Activated naive CD4-positive, alpha-beta T cell treated with anti-CD3 and anti-CD28 coated beads, Interleukin-2, amount 50 U/mL, for 72 hours (primary cell): ENCODE results near the gene N4BP2. TPM values are rescaled to one million over a fixed set of nuclear protein-coding genes. Genes with fewer than 3 reads are reported as not detected.
"Not testable (repeated sequence)": the region's sequence is repeated elsewhere in the genome, so short reads cannot be mapped to it uniquely, and the experiment has no call there.

Source experiments
- ATAC-seq, 2 donors: fragments of 150-1000 bp; cut with Tn5 transposase; 2 replicates each; pipeline ENCODE4 v1.10.0; 2021; ENCODE audit warnings: mild to moderate bottlenecking in 2 of 2, moderate library complexity in 2 of 2
- DNase-seq, 2 donors: peaks; one replicate each; pipeline ENCODE4 v3.0.0; 2021 to 2022; ENCODE audit warnings: low spot score in 2 of 2
- H3K27ac Mint-ChIP-seq, 2 donors: one replicate each; pipeline ENCODE4 v1.8.0; 2022; ENCODE audit warnings: mild to moderate bottlenecking in 2 of 2, mixed read lengths in 2 of 2
- H3K36me3 Mint-ChIP-seq, 2 donors: one replicate each; pipeline ENCODE4 v1.8.0; 2022; ENCODE audit warnings: mixed read lengths in 2 of 2
- H3K9me3 Mint-ChIP-seq, 2 donors: one replicate each; pipeline ENCODE4 v1.8.0; 2022; ENCODE audit warnings: mixed read lengths in 2 of 2
- total RNA-seq, 2 donors: library from RNA; stranded (reverse); gene quantifications; one replicate each; pipeline ENCODE4 v1.2.3, GENCODE V29; 2022

The N4BP2 gene
- total RNA-seq, 2 donors from 2014 or later = 16.1 to 18.6 TPM

GRCh38 chr4:40058854-40059253 lies 2.2 kb downstream of the N4BP2 start:
- no peaks in the 10 kb centered on the region for H3K9me3 Mint-ChIP-seq
- H3K36me3 Mint-ChIP-seq = peaks cover 13 to 19% of the 10 kb centered on the region in 2 donors
- ATAC-seq = no peak
- no peak for DNase-seq
- no peak overlapping the region for H3K27ac Mint-ChIP-seq

- no peaks in the 10 kb centered on the region for H3K9me3 Mint-ChIP-seq
- no peak overlapping the region for H3K27ac Mint-ChIP-seq
- DNase-seq (no peak), ATAC-seq (no peak)
- H3K36me3 Mint-ChIP-seq = peaks cover 13 to 19% of the 10 kb centered on the region in 2 donors
Measured at GRCh38 chr4:40059362-40059761, 2.7 kb downstream of the N4BP2 start.

DNA sequence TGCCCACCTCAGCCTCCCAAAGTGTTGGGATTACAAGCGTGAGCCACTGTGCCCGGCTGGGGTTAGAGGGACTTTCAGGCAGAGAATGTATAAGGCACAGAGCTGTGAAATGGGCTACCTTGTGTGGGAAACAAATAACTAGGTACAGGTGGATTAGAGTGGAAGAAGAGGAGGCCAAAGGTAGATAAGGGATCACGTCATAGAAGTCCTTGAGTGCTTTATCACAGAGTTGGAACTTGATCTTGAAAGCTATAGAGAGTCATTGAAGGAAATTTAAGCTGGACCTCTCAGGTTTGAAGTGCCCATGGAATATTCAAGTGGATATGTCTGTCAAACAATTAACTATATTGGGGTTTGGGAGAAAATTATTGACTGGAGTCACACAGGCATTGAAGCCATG lies 8.4 kb downstream of the N4BP2 start:
- no peak for DNase-seq
- ATAC-seq = no peak
- peaks cover 5 to 32% of the 10 kb centered on the region in 2 donors for H3K36me3 Mint-ChIP-seq

GRCh38 chr4:40066651-40067050 lies 10.0 kb downstream of the N4BP2 start:
- Mint-ChIP-seq H3K9me3 (peaks cover 0 to 5% of the 10 kb centered on the region in 2 donors), H3K36me3 (peaks cover 5 to 38% of the 10 kb centered on the region in 2 donors), H3K27ac (peak overlapping the region in 1 of 2 donors; percentile 51)
- peak in 1 of 2 donors; percentile 68 for ATAC-seq
- DNase-seq = no peak

More for the DNA sequence above, 8.4 kb downstream of the N4BP2 start:
- Mint-ChIP-seq H3K9me3 (no peaks in the 10 kb centered on the region), H3K27ac (peak overlapping the region; percentile 3 to 85)

- no peak overlapping the region for H3K27ac Mint-ChIP-seq
- ATAC-seq (no peak), DNase-seq (no peak)
- H3K36me3 Mint-ChIP-seq = peaks cover 0 to 24% of the 10 kb centered on the region in 2 donors
- H3K9me3 Mint-ChIP-seq = peaks cover 0 to 5% of the 10 kb centered on the region in 2 donors
Measured at GRCh38 chr4:40070387-40070786, 13.7 kb downstream of the N4BP2 start.

GRCh38 chr4:40086421-40086820 lies 29.8 kb downstream of the N4BP2 start:
- no peaks in the 10 kb centered on the region for H3K9me3 Mint-ChIP-seq
- no peak overlapping the region for H3K27ac Mint-ChIP-seq
- DNase-seq (no peak), ATAC-seq (no peak)
- no peaks in the 10 kb centered on the region for H3K36me3 Mint-ChIP-seq

DNA sequence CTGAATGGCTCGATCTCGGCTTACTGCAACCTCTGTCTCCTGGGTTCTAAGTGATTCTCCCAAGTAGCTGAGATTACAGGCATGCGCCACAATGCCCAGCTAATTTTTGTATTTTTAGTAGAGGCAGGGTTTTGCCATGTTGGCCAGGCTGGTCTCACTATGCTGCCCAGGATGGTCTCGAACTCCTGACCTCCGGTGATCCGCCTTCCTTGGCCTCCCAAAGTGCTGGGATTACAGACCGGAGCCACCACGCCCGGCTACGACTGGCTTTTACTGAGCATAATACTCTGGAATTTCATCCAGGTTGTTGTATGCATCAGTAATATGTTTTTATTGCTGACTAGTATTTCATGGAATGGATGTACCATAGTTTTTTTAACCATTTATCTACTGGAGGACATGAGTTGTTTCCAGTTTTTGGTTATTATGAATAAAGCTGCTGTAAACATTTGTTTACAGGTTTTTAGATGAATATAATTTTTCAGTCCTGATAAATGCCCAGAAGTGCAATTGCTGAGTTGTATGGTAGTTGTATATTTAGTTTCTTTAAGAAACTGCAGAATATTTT lies 31.2 kb downstream of the N4BP2 start:
- no peaks in the 10 kb centered on the region for H3K36me3 Mint-ChIP-seq
- no peak for DNase-seq
- ATAC-seq = no peak
- no peak overlapping the region for H3K27ac Mint-ChIP-seq
- no peaks in the 10 kb centered on the region for H3K9me3 Mint-ChIP-seq

DNA sequence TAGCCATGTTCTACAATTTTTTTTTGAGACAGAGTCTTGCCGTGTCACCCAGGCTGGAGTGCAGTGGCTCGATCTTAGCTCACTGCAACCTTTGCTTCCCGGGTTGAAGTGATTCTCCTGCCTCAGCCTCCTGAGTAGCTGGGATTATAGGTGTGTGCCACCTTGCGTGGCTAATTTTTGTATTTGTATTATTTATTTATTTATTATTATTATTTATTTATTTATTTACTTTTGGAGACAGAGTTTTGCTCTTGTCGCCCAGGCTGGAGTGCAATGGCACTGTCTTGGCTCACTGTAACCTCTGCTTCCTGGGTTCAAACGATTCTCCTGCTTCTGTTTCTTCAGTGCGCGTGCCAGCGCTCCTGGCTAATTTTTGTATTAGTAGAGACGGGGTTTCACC lies 36.8 kb downstream of the N4BP2 start:
- H3K27ac Mint-ChIP-seq, ATAC-seq, H3K36me3 Mint-ChIP-seq, DNase-seq, H3K9me3 Mint-ChIP-seq: not testable (repeated sequence)

GRCh38 chr4:40099010-40099409 lies 42.4 kb downstream of the N4BP2 start:
- Mint-ChIP-seq H3K9me3 (no peaks in the 10 kb centered on the region), H3K27ac (no peak overlapping the region), H3K36me3 (peaks cover 5 to 10% of the 10 kb centered on the region in 2 donors)
- DNase-seq (no peak), ATAC-seq (no peak)

DNA sequence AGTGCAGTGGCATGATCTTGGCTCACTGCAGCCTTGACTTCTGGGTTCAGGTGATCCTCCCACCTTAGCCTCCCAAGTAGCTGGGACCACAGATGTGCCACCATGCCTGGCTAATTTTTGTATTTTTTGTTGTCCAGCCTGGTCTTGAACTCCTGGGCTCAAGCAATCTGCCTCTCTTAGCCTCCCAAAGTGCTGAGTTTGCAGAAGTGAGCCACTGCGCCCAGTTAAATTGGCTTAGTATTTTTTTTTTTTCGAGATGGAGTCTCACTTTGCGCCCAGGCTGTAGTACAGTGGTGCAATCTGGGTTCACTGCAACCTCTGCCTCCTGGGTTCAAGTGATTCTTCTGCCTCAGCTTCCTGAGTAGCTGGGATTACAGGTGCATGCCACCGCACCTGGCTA lies 50.5 kb downstream of the N4BP2 start:
- peaks cover 5 to 14% of the 10 kb centered on the region in 2 donors for H3K36me3 Mint-ChIP-seq
- not testable (repeated sequence) for ATAC-seq, H3K9me3 Mint-ChIP-seq, H3K27ac Mint-ChIP-seq, DNase-seq

- Mint-ChIP-seq H3K36me3 (no peaks in the 10 kb centered on the region), H3K9me3 (no peaks in the 10 kb centered on the region), H3K27ac (peak overlapping the region in 1 of 2 donors; percentile 79)
- ATAC-seq = no peak
- DNase-seq = no peak
Measured at GRCh38 chr4:40112027-40112792, 55.6 kb downstream of the N4BP2 start.

DNA sequence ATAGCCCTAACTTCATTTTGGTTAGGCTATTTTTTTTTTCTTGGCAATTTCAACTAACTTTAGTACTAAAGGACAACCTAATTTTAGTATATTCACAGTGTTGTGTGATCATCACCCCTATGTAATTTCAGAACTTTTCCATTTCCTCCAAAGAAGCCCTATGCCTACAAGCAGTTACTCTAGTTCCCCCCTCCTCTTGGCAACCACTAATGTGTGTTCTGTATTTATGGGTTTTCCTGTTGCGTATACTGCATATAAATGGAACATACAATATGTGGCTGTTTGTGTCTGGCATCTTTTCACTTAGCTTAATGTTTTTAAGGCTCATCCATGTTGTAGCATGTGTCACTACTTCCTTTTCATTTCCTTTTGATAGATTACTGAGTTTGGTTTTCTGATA lies 57.6 kb downstream of the N4BP2 start:
- no peaks in the 10 kb centered on the region for H3K9me3 Mint-ChIP-seq
- ATAC-seq = no peak
- no peak for DNase-seq
- H3K27ac Mint-ChIP-seq = no peak overlapping the region
- H3K36me3 Mint-ChIP-seq = no peaks in the 10 kb centered on the region

GRCh38 chr4:40118861-40119260 lies 62.2 kb downstream of the N4BP2 start:
- Mint-ChIP-seq H3K36me3 (peaks cover 4 to 9% of the 10 kb centered on the region in 2 donors), H3K9me3 (no peaks in the 10 kb centered on the region)
- DNase-seq = no peak

GRCh38 chr4:40119344-40119743 lies 62.7 kb downstream of the N4BP2 start:
- Mint-ChIP-seq H3K9me3 (no peaks in the 10 kb centered on the region), H3K27ac (no peak overlapping the region), H3K36me3 (peaks cover 4 to 9% of the 10 kb centered on the region in 2 donors)
- DNase-seq (no peak), ATAC-seq (no peak)

More at GRCh38 chr4:40118861-40119260, 62.2 kb downstream of the N4BP2 start:
- no peak overlapping the region for H3K27ac Mint-ChIP-seq
- no peak for ATAC-seq

- H3K9me3 Mint-ChIP-seq = no peaks in the 10 kb centered on the region
- H3K36me3 Mint-ChIP-seq = peaks cover 4 to 9% of the 10 kb centered on the region in 2 donors
- ATAC-seq (peak; percentile 79 to 95), DNase-seq (peak in 1 of 2 donors; percentile 9)
- peak overlapping the region; percentile 22 to 55 for H3K27ac Mint-ChIP-seq
Measured at GRCh38 chr4:40121515-40121914, 64.9 kb downstream of the N4BP2 start.

DNA sequence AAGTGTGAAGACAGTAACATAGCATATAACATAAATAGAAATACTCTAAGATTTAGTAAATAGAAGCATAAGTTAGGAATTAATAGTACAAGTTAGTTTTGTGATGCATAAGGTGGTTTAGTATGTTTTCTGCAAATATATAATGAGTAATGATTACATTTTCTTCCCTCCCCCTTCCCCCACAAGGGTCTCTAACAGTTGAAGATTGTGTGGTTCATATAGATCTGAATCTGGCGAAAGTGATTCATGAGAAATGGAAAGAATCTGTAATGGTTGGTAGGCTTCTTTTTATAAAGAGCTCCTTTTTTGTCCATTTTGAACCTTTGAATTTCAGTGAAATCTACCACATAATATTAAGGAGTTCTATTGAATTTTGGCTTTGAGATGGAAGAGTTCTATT lies 66.3 kb downstream of the N4BP2 start:
- ATAC-seq = peak; percentile 49 to 68
- H3K9me3 Mint-ChIP-seq = no peaks in the 10 kb centered on the region
- peaks cover 4 to 9% of the 10 kb centered on the region in 2 donors for H3K36me3 Mint-ChIP-seq
- no peak for DNase-seq
- H3K27ac Mint-ChIP-seq = peak overlapping the region in 1 of 2 donors; percentile 28

DNA sequence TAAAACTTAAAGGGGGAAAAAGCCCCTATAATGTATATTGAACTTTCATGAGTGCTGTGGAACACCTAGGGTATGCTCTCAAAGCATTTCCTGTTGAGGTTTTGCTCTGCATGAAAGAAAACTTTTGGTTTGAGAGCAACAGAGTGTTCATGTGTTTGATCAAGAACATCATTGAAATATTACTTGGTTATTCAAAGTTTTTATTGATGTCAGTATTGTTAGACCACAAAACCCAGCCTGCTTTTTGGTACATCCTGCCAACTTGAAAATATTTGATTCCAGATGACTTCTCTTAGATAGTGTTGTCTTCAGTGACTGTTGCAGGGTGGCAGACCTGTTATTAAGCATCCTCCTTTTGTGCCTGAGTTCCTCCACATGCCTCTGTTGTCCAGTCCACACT lies 68.0 kb downstream of the N4BP2 start:
- peaks cover 4 to 9% of the 10 kb centered on the region in 2 donors for H3K36me3 Mint-ChIP-seq
- H3K27ac Mint-ChIP-seq = no peak overlapping the region
- no peaks in the 10 kb centered on the region for H3K9me3 Mint-ChIP-seq
- DNase-seq (no peak), ATAC-seq (peak in 1 of 2 donors; percentile 42)
